Muscle of leg (tissue), 11 donors: ENCODE measurements around the gene RCBTB2. TPM values are rescaled to one million over a fixed set of nuclear protein-coding genes. Genes with fewer than 3 reads are reported as not detected.

Source experiments
- DNase-seq: peaks from one replicate; pipeline ENCODE4 v3.0.0; 2013
- H3K27ac ChIP-seq: one replicate; pipeline ENCODE4 v1.5.1; 2013; ENCODE audit warnings: mild to moderate bottlenecking, low read length, control low read depth
- H3K27me3 ChIP-seq: one replicate; pipeline ENCODE4 v1.6.1; 2013; ENCODE audit warnings: low read length; ENCODE audit not compliant: control insufficient read depth, insufficient read depth
- H3K36me3 ChIP-seq: one replicate; pipeline ENCODE4 v1.6.1; 2013; ENCODE audit warnings: low read length; ENCODE audit not compliant: control insufficient read depth, insufficient read depth
- H3K4me1 ChIP-seq: one replicate; pipeline ENCODE4 v1.6.1; 2013; ENCODE audit warnings: low read length; ENCODE audit not compliant: control insufficient read depth, insufficient read depth
- H3K4me3 ChIP-seq: one replicate; pipeline ENCODE4 v1.5.1; 2013; ENCODE audit warnings: low read length, control low read depth
- H3K9me3 ChIP-seq: replicated peaks from 2 replicates; pipeline ENCODE4 v1.6.1; 2013; ENCODE audit warnings: low read depth, low read length; ENCODE audit not compliant: control insufficient read depth
- WGBS: methylation state at CpG from one replicate; pipeline ENCODE4 v1.1.5; 2013; ENCODE audit warnings: missing lambda C conversion rate; ENCODE audit not compliant: insufficient coverage; 5-methylcytosine and 5-hydroxymethylcytosine counted together
- polyA plus RNA-seq, 8 donors: library from polyadenylated mRNA; unstranded; fragments of 120-200 nt; gene quantifications; one replicate each; pipeline versions ENCODE4 v1.2.1 to v1.2.3, GENCODE V29; 2013; ENCODE audit warnings: inconsistent platforms in 1 of 8, low replicate concordance in 1 of 8; ENCODE audit not compliant: insufficient read length in 8 of 8, insufficient read depth in 1 of 8
- total RNA-seq: library from RNA; stranded (reverse); fragments of 120-200 nt; gene quantifications from one replicate; pipeline ENCODE4 v1.2.4, GENCODE V29; 2013

The RCBTB2 gene
- total and polyA plus RNA-seq, 9 donors: 21.1 to 32.7 (median 23.9) TPM

DNA sequence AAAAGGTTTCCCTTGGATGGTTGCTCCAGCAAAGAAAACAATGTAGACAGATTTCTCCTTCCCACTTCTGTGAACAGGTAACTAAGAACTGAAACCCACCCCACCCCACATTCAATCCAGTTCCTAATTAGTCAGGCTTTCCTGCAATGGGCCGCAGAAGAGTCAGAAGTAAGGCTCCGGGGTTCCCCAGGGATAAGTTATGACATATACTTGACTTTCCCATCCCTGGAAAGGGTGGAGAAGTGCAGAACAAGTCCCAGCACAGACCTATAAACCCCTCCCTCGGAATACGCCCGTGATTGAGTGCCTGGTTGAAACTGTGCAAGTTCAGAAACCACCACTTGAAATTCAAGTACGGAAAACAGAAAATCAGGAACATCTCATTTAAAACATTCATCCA, 24.9 kb downstream of the RCBTB2 start:
- Histone ChIP-seq H3K27me3 (no peaks in the 10 kb centered on the region), H3K4me3 (no peak overlapping the region), H3K36me3 (peaks cover 20% of the 10 kb centered on the region), H3K4me1 (peaks cover 28% of the 10 kb centered on the region), H3K9me3 (no peaks in the 10 kb centered on the region), H3K27ac (no peak overlapping the region)
- no peak for DNase-seq
- 100% methylated on average over 4 of the region's 6 CpGs for WGBS

DNA sequence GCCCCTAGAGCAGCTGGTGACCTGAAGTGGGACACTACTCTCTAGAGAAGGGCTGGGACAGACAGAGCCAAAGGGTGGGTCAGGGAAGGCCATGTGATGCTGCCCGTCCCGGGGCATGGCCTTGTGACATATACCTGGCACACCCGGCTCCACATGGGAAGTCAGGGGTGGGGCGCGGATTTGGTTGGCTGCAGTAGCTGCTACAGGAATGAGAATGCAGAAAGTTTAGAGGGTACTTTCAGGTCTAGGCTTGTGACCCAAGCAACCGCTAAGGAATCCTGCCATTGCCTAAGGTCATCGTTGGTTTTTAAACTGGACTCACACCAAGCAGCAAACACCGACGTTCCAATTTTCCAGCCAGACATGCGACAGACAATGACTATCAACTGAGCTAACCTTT, 25.9 kb downstream of the RCBTB2 start:
- Histone ChIP-seq H3K4me1 (peaks cover 28% of the 10 kb centered on the region), H3K27me3 (no peaks in the 10 kb centered on the region), H3K9me3 (no peaks in the 10 kb centered on the region), H3K27ac (no peak overlapping the region), H3K36me3 (peaks cover 18% of the 10 kb centered on the region), H3K4me3 (no peak overlapping the region)
- 93% methylated on average over 9 of the region's 10 CpGs for WGBS
- no peak for DNase-seq

DNA sequence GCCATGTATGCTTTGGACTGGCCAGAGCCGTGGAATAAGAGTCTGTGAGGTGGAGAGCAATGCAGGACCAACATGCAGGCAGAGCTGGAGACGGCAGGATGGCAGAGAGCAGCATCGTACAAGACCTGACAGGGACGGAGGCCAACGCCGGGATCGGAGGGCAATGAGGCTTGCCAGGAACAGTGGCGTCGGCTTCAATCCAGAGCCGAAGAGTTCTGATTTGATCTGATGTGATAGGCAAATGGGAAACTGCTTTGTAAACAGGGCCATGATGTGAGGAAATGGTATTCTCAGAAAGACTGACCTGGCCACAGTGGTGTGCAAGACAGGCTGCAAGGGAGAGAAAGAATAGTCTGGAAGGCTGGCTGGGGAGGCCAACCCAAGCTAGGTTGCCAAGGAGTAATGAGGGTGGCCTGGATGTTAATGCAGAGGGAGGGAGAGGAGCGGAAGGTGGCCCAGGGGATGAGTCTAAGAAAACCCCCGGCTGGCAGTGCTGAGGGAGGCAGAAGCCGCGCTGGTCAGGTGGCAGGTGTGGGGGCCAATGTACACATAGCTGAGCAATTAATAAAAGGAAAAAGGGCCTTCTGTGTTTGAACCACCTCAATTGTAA, 26.7 kb downstream of the RCBTB2 start:
- H3K4me1 ChIP-seq: peaks cover 24% of the 10 kb centered on the region
- no peaks in the 10 kb centered on the region for H3K27me3 ChIP-seq
- H3K9me3 ChIP-seq: no peaks in the 10 kb centered on the region
- 73% methylated on average over 12 of the region's 14 CpGs for WGBS
- no peak overlapping the region for H3K4me3 ChIP-seq
- DNase-seq: no peak
- peak overlapping the region; percentile 88 for H3K27ac ChIP-seq
- H3K36me3 ChIP-seq: peaks cover 20% of the 10 kb centered on the region

DNA sequence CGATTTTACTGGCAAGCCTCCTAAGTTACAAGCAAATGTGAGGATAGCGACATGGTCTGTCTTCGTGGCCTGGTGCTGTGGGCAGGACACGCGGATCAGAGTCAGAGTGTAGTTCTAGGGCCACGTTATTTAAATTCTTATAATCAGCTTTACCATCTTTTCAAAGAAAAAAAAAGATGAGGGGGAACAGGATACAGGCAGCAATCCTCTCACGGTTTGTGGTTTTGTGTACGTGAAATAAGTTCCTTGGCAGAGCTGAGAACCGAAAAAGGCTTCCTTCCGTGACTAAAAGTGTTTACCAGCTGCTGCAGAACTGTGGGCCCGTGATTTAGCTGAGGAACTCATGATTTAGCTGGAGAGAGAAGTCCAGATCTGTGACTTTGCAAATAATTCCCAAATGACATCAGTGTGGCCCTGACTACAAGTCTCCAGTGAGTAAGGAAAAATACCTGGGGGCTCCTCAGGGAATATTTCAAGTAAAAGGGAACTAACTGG, 27.2 kb downstream of the RCBTB2 start:
- H3K9me3 ChIP-seq: no peaks in the 10 kb centered on the region
- no peak overlapping the region for H3K4me3 ChIP-seq
- peaks cover 24% of the 10 kb centered on the region for H3K36me3 ChIP-seq
- peak overlapping the region; percentile 88 for H3K27ac ChIP-seq
- H3K27me3 ChIP-seq: no peaks in the 10 kb centered on the region
- peak; percentile 89 for DNase-seq
- peaks cover 23% of the 10 kb centered on the region for H3K4me1 ChIP-seq
- WGBS: 50% methylated on average over 5 of the region's 11 CpGs

DNA sequence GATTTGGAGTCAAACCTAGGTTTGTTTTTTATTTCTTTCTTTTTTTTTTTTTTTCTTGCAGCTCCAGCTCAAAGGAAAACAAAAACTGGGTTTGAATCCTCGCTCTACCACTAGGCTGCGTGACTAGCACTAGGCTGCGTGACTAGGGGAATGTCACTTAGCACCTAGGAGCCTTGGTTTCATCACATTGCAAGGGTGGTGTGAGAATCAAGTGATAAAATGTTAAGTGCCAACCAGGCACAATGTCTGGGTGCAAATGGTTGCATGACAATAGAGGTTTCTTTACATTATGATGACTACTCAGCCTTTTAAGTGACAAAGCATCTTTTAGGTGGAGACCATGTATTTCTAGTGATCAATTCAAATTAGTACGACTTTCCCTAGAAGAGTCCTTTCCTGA, 27.9 kb downstream of the RCBTB2 start:
- H3K27ac ChIP-seq: peak overlapping the region; percentile 88
- peaks cover 21% of the 10 kb centered on the region for H3K4me1 ChIP-seq
- DNase-seq: no peak
- H3K36me3 ChIP-seq: peaks cover 27% of the 10 kb centered on the region
- no peak overlapping the region for H3K4me3 ChIP-seq
- 86% methylated on average over 2 of the region's 4 CpGs for WGBS
- no peaks in the 10 kb centered on the region for H3K27me3 ChIP-seq
- no peaks in the 10 kb centered on the region for H3K9me3 ChIP-seq

DNA sequence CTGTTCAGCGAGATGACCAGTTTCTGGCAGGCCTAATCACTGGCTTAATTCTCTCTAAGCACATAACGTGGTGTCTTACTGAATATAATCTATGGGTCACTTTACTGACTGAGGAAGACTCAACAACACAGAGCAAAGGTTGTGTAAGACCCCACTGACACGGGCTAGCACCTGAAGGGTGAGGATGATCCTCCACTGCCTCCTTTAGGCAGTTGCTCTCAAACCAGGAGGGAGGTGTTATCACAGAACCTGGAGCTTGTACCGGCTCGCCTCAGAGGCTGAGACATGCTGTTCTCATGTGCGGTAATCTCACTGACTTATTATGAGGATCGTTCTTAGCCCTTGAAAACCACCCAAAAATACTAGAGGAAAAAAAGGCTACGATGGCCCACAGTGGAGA, 28.3 kb downstream of the RCBTB2 start:
- H3K9me3 ChIP-seq: no peaks in the 10 kb centered on the region
- peaks cover 21% of the 10 kb centered on the region for H3K4me1 ChIP-seq
- no peak overlapping the region for H3K4me3 ChIP-seq
- peak overlapping the region; percentile 88 for H3K27ac ChIP-seq
- DNase-seq: no peak
- H3K27me3 ChIP-seq: no peaks in the 10 kb centered on the region
- peaks cover 27% of the 10 kb centered on the region for H3K36me3 ChIP-seq
- WGBS: 79% methylated on average over 4 of the region's 8 CpGs

DNA sequence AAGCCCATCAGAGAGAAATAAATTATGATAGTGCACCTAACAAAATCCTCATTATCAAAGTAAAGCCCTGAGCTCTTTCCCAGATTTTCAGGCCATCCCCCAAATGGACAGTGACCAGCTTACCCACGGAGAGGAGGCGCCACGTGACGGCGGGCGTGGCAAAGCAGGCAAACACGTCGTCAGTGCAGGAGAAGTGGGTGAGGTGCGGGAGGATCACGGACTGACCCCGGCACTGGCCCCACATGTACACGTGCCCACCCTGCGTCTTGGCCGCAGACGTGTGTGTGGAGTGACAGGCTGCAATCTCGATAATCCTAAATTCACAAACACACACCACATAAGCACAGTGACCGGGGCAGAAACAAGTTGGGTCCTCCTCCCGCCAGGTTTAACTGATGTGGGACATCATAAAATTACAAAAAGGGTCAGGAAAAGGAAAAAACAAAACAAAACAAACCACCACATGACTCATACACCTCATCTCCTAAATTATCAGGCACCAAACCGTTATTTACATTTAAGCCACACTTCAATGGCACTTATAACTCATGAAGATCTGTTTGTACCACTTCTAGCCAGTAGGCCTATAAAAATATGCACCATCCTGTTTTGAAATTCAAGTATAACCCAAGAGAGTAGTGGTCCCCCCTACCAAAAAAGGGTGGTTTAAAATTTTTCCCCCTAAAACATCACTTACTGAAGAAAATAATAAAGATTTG, 30.1 kb downstream of the RCBTB2 start:
- H3K36me3 ChIP-seq: peaks cover 25% of the 10 kb centered on the region
- WGBS: 89% methylated on average over 10 of the region's 19 CpGs
- H3K9me3 ChIP-seq: no peaks in the 10 kb centered on the region
- H3K4me1 ChIP-seq: peaks cover 21% of the 10 kb centered on the region
- no peaks in the 10 kb centered on the region for H3K27me3 ChIP-seq
- H3K4me3 ChIP-seq: no peak overlapping the region
- H3K27ac ChIP-seq: no peak overlapping the region
- no peak for DNase-seq

DNA sequence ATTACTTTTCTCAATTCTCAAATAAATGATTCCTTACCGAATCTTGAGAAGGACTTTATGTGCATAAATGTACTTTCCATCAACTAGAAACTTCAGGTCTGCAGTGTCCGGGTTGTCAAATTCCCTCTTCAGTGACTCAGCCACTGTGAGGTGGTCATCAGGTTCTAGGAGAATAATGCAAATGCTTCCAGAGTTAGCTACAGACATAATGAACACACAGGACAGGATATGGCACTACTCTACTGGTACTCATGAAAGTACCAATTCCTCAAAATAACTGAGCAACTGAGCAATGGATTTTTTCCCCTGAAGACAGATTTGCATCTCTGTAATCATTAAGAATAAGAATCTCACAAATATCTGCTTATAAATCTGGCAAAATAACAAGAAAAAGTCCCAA, 31.2 kb downstream of the RCBTB2 start:
- no peak overlapping the region for H3K4me3 ChIP-seq
- no CpG with 5 or more reads among the region's 2 CpGs for WGBS
- H3K4me1 ChIP-seq: peaks cover 17% of the 10 kb centered on the region
- DNase-seq: no peak
- no peaks in the 10 kb centered on the region for H3K9me3 ChIP-seq
- peaks cover 24% of the 10 kb centered on the region for H3K36me3 ChIP-seq
- no peak overlapping the region for H3K27ac ChIP-seq
- no peaks in the 10 kb centered on the region for H3K27me3 ChIP-seq

DNA sequence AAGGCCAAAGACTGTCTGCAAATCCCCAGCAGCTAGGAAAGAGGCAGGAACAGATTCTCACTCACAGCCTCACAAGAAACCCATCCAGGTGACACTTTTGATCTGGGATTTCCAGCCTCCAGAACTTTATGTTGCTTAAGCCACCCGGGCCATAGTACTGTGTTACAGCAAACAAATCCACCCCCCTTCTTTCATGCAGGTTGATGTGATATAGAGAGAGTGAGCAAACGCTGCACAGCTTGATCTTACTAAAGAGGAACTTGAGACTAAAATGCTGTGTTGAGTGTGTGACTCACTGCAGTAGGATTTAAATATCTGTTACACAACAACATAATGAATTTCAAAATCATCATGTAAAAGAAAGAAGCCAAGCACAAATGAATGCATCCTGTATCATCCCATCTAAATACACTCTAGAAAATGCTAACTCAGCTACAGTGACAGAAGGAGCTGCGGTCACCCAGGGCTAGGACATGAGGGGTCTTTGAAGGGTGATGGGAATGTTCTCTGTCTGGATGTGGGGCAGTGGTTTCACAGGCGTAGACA, 32.2 kb downstream of the RCBTB2 start:
- DNase-seq: peak; percentile 57
- Histone ChIP-seq H3K27ac (peak overlapping the region; percentile 29), H3K36me3 (peaks cover 27% of the 10 kb centered on the region), H3K4me3 (no peak overlapping the region), H3K9me3 (no peaks in the 10 kb centered on the region), H3K27me3 (no peaks in the 10 kb centered on the region), H3K4me1 (peaks cover 9% of the 10 kb centered on the region)
- WGBS: no CpG with 5 or more reads among the region's 4 CpGs

DNA sequence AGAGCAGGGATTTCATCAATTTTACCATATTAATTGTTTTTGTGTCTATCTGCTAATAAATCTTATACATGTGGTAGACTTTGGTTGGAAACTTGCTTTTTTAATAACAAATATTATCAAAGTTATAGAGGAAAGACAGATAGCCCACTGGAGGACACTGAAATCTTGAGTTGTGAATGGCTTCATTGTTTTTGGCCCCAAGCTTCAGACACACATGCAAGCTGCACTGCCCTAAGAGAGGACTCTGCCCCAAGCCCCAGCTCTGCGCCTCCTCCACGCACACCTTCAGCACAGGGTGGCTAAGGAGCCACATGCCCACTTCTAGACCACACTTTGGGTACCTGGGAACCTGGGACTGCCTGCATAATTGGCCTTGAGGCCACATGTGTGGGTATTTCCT, 35.2 kb downstream of the RCBTB2 start:
- H3K9me3 ChIP-seq: no peaks in the 10 kb centered on the region
- no peak overlapping the region for H3K4me3 ChIP-seq
- H3K4me1 ChIP-seq: peaks cover 8% of the 10 kb centered on the region
- no peak overlapping the region for H3K27ac ChIP-seq
- no peak for DNase-seq
- peaks cover 23% of the 10 kb centered on the region for H3K36me3 ChIP-seq
- WGBS: 100% methylated on average over 2 of the region's 2 CpGs
- H3K27me3 ChIP-seq: no peaks in the 10 kb centered on the region
